DOHH2 (cell line): ENCODE results near the gene PDE7B.

Experiments used
- H3F3A ChIP-seq: fragments of 200-600 bp; sonication (generic), shearing (Covaris generic); 2 replicates; pipeline ENCODE4 v1.6.0; 2016; ENCODE audit warnings: antibody characterized with exemption, mild to moderate bottlenecking; ENCODE audit not compliant: control insufficient read depth, insufficient read depth
- H3K27ac ChIP-seq: fragments of 200-600 bp; sonication (generic); 2 replicates; pipeline ENCODE4 v1.5.1; 2014; ENCODE audit warnings: low read depth, mild to moderate bottlenecking, low read length, moderate library complexity
- H3K27me3 ChIP-seq: fragments of 200-600 bp; sonication (generic); 2 replicates; pipeline ENCODE4 v1.6.1; 2014; ENCODE audit warnings: mild to moderate bottlenecking, low read length, mixed read lengths; ENCODE audit not compliant: control insufficient read depth
- H3K36me3 ChIP-seq: fragments of 200-600 bp; sonication (generic); 2 replicates; pipeline ENCODE4 v1.6.1; 2014; ENCODE audit warnings: mild to moderate bottlenecking, low read length, moderate library complexity, mixed read lengths; ENCODE audit not compliant: control insufficient read depth
- H3K4me1 ChIP-seq: fragments of 200-600 bp; sonication (generic); 2 replicates; pipeline ENCODE4 v1.6.1; 2014; ENCODE audit warnings: mild to moderate bottlenecking, low read length, mixed read lengths; ENCODE audit not compliant: control insufficient read depth
- H3K4me2 ChIP-seq: fragments of 200-600 bp; sonication (generic); 2 replicates; pipeline ENCODE4 v1.6.0; 2014; ENCODE audit warnings: mild to moderate bottlenecking, low read length, moderate library complexity
- H3K4me3 ChIP-seq: fragments of 200-600 bp; sonication (generic); 2 replicates; pipeline ENCODE4 v1.5.1; 2014; ENCODE audit warnings: mild to moderate bottlenecking, low read length, mixed read lengths
- H3K79me2 ChIP-seq: fragments of 200-600 bp; sonication (generic); 2 replicates; pipeline ENCODE4 v1.6.1; 2014; ENCODE audit warnings: mild to moderate bottlenecking, low read length, mixed read lengths; ENCODE audit not compliant: control insufficient read depth
- H3K9me2 ChIP-seq: fragments of 200-600 bp; sonication (generic); replicated peaks from 2 replicates; pipeline ENCODE4 v1.6.1; 2014; ENCODE audit warnings: mild to moderate bottlenecking, low read length, mixed read lengths; ENCODE audit not compliant: control insufficient read depth
- H3K9me3 ChIP-seq: fragments of 200-600 bp; sonication (generic); 2 replicates; pipeline ENCODE4 v1.6.1; 2014; ENCODE audit warnings: antibody characterized with exemption, low read length, mixed read lengths; ENCODE audit not compliant: control insufficient read depth, insufficient read depth
- H4K20me1 ChIP-seq: fragments of 200-600 bp; sonication (generic); 2 replicates; pipeline ENCODE4 v1.6.0; 2014; ENCODE audit warnings: low read depth, mild to moderate bottlenecking, antibody characterized with exemption, low read length, moderate library complexity; ENCODE audit not compliant: control insufficient read depth, insufficient read depth
- CTCF ChIP-seq: fragments of 200-600 bp; sonication (generic); IDR thresholded peaks from one replicate; pipeline ENCODE4 v1.5.1; 2014; ENCODE audit warnings: antibody characterized with exemption, mild to moderate bottlenecking, low read depth, low read length; ENCODE audit not compliant: poor library complexity, severe bottlenecking
- EZH2phosphoT487 ChIP-seq: fragments of 200-600 bp; sonication (generic); IDR thresholded peaks from 2 replicates; pipeline ENCODE4 v1.6.1; 2017; ENCODE audit warnings: borderline replicate concordance, mild to moderate bottlenecking, antibody characterized with exemption, low read length, moderate library complexity, mixed read lengths

Gene PDE7B

GRCh38 chr6:135910790-135911618 lies 59.5 kb downstream of the PDE7B start:
- no peak for TF ChIP-seq CTCF
- TF ChIP-seq EZH2phosphoT487, result no peak
- Histone ChIP-seq H3F3A (no peaks in the 10 kb centered on the region), H3K4me1 (no peaks in the 10 kb centered on the region), H3K36me3 (no peaks in the 10 kb centered on the region), H3K4me3 (no peak overlapping the region), H3K27ac (no peak overlapping the region), H4K20me1 (no peaks in the 10 kb centered on the region), H3K9me2 (no peaks in the 10 kb centered on the region), H3K79me2 (no peaks in the 10 kb centered on the region), H3K9me3 (no peaks in the 10 kb centered on the region), H3K27me3 (no peaks in the 10 kb centered on the region), H3K4me2 (no peak overlapping the region)

DNA sequence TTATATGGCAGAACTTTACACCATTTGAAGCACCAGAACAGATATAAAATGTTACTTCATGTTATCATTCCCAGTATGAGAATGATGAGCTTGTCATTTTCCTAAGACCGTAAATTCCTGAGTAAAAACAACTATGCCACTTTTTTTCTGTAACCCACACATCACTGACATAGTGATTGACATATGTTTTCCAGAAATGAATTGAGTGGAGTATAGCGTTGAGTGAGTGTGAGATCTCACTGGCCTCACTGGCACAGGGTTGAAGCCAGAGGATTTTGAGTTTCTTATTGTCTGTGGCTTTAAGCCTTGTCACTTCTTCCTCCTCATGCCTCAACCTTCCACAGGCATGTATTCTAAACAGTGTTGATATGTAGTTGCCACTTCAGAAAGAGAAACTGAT lies 62.3 kb downstream of the PDE7B start:
- Histone ChIP-seq H3K27me3 (no peaks in the 10 kb centered on the region), H3K79me2 (no peaks in the 10 kb centered on the region), H4K20me1 (no peaks in the 10 kb centered on the region), H3K36me3 (no peaks in the 10 kb centered on the region), H3F3A (no peaks in the 10 kb centered on the region), H3K27ac (no peak overlapping the region), H3K4me2 (no peak overlapping the region), H3K9me3 (no peaks in the 10 kb centered on the region), H3K4me3 (no peak overlapping the region), H3K4me1 (no peaks in the 10 kb centered on the region), H3K9me2 (no peaks in the 10 kb centered on the region)
- TF ChIP-seq CTCF, result no peak
- TF ChIP-seq EZH2phosphoT487, result no peak

DNA sequence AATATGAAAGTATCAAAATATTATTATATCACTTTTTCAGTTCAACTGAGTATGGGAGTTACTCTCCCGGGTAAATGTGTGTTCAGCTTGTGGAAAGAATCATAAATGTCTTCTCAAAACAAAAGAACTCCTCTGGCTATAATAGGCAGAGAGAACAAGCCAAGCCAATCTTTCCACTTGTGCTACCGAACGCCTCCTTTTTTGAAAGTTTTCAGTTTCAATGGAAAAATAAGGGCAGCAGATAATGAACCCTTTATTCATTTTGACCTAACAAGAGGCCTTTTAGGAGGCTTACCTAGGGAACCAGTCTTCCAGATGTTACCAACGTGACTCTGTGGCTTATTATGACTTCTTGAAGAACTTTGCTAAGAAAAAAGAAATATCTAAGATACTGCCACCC lies 67.5 kb downstream of the PDE7B start:
- H3K4me2 ChIP-seq, result no peak overlapping the region
- TF ChIP-seq CTCF (no peak), EZH2phosphoT487 (no peak)
- no peak overlapping the region for H3K27ac ChIP-seq
- H3K9me3 ChIP-seq, result no peaks in the 10 kb centered on the region
- no peaks in the 10 kb centered on the region for H4K20me1 ChIP-seq
- H3K9me2 ChIP-seq, result no peaks in the 10 kb centered on the region
- H3K36me3 ChIP-seq, result no peaks in the 10 kb centered on the region
- H3F3A ChIP-seq, result no peaks in the 10 kb centered on the region
- no peaks in the 10 kb centered on the region for H3K27me3 ChIP-seq
- H3K79me2 ChIP-seq, result no peaks in the 10 kb centered on the region
- H3K4me1 ChIP-seq, result no peaks in the 10 kb centered on the region
- H3K4me3 ChIP-seq, result no peak overlapping the region
